Thymus (tissue), 11 donors: ENCODE data around the gene ATP10D. TPM values are rescaled to one million over a fixed set of nuclear protein-coding genes. Genes with fewer than 3 reads are reported as not detected.
"Not testable (repeated sequence)": the region's sequence is repeated elsewhere in the genome, so short reads cannot be mapped to it uniquely, and the experiment has no call there.

Experiments used
- DNase-seq, 9 donors: peaks; one replicate each; pipeline ENCODE4 v3.0.0-alpha.2; 2013; ENCODE audit warnings: low spot score in 9 of 9, low read depth in 6 of 9, missing footprints in 1 of 9
- H3K27ac ChIP-seq, 2 donors: one replicate each; pipeline ENCODE4 v1.5.1; 2013; ENCODE audit warnings: control low read depth in 1 of 2, low read depth in 1 of 2, low read length in 1 of 2, mild to moderate bottlenecking in 1 of 2, moderate library complexity in 1 of 2
- H3K27me3 ChIP-seq, 2 donors: one replicate each; pipeline ENCODE4 v1.5.1; 2013; ENCODE audit warnings: low read length in 1 of 2; ENCODE audit not compliant: control insufficient read depth in 2 of 2, insufficient read depth in 1 of 2
- H3K36me3 ChIP-seq, 2 donors: one replicate each; pipeline ENCODE4 v1.5.1; 2013; ENCODE audit warnings: low read length in 1 of 2, mild to moderate bottlenecking in 1 of 2, moderate library complexity in 1 of 2; ENCODE audit not compliant: control insufficient read depth in 2 of 2, insufficient read depth in 2 of 2
- H3K4me1 ChIP-seq, 2 donors: one replicate each; pipeline ENCODE4 v1.5.1; 2013; ENCODE audit warnings: low read length in 2 of 2; ENCODE audit not compliant: control insufficient read depth in 2 of 2, insufficient read depth in 2 of 2
- H3K4me3 ChIP-seq, 2 donors: one replicate each; pipeline ENCODE4 v1.5.1; 2013; ENCODE audit warnings: low read length in 2 of 2, control low read depth in 1 of 2, mild to moderate bottlenecking in 1 of 2
- H3K9me3 ChIP-seq, 2 donors: one replicate each; pipeline ENCODE4 v1.5.1; 2013; ENCODE audit warnings: low read length in 1 of 2, mild to moderate bottlenecking in 1 of 2; ENCODE audit not compliant: control insufficient read depth in 2 of 2, insufficient read depth in 1 of 2
- WGBS: extraction: QIAGEN DNeasy Blood & Tissue Kit; methylation state at CpG from one replicate; pipeline ENCODE4 v1.1.7; 2013; 5-methylcytosine and 5-hydroxymethylcytosine counted together
- polyA plus RNA-seq: library from polyadenylated mRNA; stranded (reverse); fragments of 200-250 nt; gene quantifications from one replicate; pipeline ENCODE4 v1.2.3, GENCODE V29; 2013
- total RNA-seq: library from RNA; stranded (reverse); fragments of 120-200 nt; gene quantifications from one replicate; pipeline ENCODE4 v1.2.4, GENCODE V29; 2013
- donor health status: healthy.

Gene ATP10D
- total and polyA plus RNA-seq, 2 donors, result 7.2 to 8.4 TPM

DNA sequence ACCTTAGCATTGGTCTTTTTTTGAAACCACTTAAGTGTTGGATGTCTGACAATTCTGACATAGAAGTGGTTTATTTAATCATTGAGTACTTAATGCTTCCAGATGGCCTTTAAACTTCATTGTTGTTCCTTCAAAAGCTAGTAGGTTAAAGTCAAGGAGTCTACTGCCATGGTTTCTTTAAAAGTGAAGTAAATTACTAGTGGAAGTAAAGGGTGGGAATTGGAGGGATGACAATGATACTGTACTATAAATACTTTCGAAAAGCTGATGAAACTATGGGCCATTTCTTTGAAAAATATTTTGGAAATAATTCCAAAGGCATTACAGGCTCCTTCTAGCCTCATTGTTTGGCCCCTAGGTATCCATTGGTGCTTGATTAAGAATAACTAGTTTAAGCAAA is 51.9 kb downstream of the ATP10D start:
- Histone ChIP-seq H3K9me3 (no peaks in the 10 kb centered on the region), H3K4me3 (no peak overlapping the region), H3K27ac (no peak overlapping the region), H3K27me3 (no peaks in the 10 kb centered on the region), H3K4me1 (peaks cover 5% of the 10 kb centered on the region in 2 donors), H3K36me3 (no peaks in the 10 kb centered on the region)
- no peak for DNase-seq
- WGBS, result 0% methylated on average over 1 of the region's 1 CpG

DNA sequence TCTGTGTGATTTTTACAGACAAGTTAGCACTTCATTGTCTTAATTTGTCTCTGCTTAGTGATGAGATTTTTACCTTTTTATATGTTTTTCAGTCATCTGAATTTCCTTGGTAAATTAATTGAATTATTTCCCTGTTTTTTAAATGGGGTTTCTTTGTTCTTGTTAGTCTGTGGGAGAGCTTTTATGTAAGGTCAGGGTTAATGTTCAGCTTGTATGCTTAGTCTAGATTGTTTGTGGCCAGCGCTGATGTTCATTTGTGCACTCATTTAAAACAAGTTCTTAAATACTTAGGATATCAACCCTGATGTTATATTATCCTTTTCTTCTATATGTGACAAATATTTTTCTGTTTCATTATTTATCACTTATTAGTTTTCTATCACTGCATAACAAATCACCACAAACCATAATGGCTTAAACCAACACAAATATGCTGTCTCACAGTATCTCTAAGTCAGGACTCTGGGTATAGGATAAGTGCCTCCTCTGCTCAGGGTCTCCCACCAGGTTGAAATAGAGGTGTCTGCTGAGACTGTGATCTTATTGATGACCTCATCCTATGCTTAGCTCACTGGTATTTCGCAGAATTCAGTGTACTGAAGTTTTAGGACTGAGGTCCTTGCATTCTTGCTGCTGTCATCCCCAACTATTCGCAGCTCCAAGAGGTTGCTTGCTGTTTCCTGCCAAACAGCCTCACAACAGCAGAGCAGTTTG is 53.2 kb downstream of the ATP10D start:
- 97% methylated on average over 3 of the region's 3 CpGs for WGBS
- no peak overlapping the region for H3K27ac ChIP-seq

GRCh38 chr4:47538825-47539154 is 53.7 kb downstream of the ATP10D start:
- Histone ChIP-seq H3K9me3 (no peaks in the 10 kb centered on the region), H3K4me3 (no peak overlapping the region), H3K4me1 (no peaks in the 10 kb centered on the region), H3K27me3 (no peaks in the 10 kb centered on the region), H3K36me3 (no peaks in the 10 kb centered on the region), H3K27ac (no peak overlapping the region)
- WGBS, result 91% methylated on average over 2 of the region's 2 CpGs
- DNase-seq, result no peak

More for the DNA sequence above, 53.2 kb downstream of the ATP10D start:
- no peak for DNase-seq
- H3K9me3 ChIP-seq, result no peaks in the 10 kb centered on the region
- H3K4me1 ChIP-seq, result no peaks in the 10 kb centered on the region
- H3K36me3 ChIP-seq, result no peaks in the 10 kb centered on the region
- no peak overlapping the region for H3K4me3 ChIP-seq
- no peaks in the 10 kb centered on the region for H3K27me3 ChIP-seq

- H3K27ac ChIP-seq, DNase-seq, H3K4me1 ChIP-seq, H3K9me3 ChIP-seq, H3K36me3 ChIP-seq, H3K27me3 ChIP-seq, H3K4me3 ChIP-seq: not testable (repeated sequence)
- 88% methylated on average over 4 of the region's 5 CpGs for WGBS
Measured at GRCh38 chr4:47542640-47543039, 57.6 kb downstream of the ATP10D start.

- H3K36me3 ChIP-seq, result no peaks in the 10 kb centered on the region
- H3K4me3 ChIP-seq, result no peak overlapping the region
- H3K27ac ChIP-seq, result no peak overlapping the region
- no peaks in the 10 kb centered on the region for H3K27me3 ChIP-seq
- DNase-seq, result no peak
- H3K4me1 ChIP-seq, result no peaks in the 10 kb centered on the region
- no peaks in the 10 kb centered on the region for H3K9me3 ChIP-seq
- 50% methylated on average over 2 of the region's 2 CpGs for WGBS
Measured at GRCh38 chr4:47543331-47543730, 58.3 kb downstream of the ATP10D start.

- H3K36me3 ChIP-seq, DNase-seq, H3K4me1 ChIP-seq, H3K27ac ChIP-seq, H3K4me3 ChIP-seq, H3K27me3 ChIP-seq, H3K9me3 ChIP-seq: not testable (repeated sequence)
- WGBS, result 92% methylated on average over 7 of the region's 7 CpGs
Measured at GRCh38 chr4:47550357-47550756, 65.3 kb downstream of the ATP10D start.

DNA sequence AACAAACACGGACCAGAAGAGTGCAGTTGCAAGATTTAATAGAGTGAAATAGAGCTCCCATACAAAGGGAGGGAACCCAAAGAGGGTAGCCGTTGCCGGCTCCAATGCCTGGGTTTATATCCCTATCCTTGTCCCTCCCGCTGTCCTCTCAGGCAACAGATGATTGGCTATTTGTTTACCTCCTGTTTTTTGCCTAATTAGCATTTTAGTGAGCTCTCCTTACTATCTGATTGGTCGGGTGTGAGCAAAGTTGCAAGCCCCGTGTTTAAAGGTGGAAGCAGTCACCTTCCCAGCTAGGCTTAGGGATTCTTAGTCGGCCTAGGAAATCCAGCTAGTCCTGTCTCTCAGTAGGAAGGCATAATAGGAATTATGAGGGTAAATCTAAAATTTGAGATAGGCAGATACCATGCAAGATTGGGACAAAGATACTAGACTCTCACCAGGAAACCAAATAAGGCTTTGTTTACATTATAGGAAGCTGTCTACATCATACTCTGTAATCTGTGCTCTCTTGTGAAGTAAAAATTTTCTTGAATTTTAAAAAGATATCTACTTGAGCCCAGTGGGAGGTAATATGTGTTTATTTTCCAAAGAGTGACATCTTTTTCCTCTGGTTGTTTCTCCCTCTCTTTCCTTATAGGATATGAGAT is 65.9 kb downstream of the ATP10D start:
- no peaks in the 10 kb centered on the region for H3K27me3 ChIP-seq
- H3K27ac ChIP-seq, result no peak overlapping the region
- no peaks in the 10 kb centered on the region for H3K36me3 ChIP-seq
- DNase-seq, result no peak
- H3K9me3 ChIP-seq, result no peaks in the 10 kb centered on the region
- 99% methylated on average over 7 of the region's 7 CpGs for WGBS
- no peak overlapping the region for H3K4me3 ChIP-seq
- H3K4me1 ChIP-seq, result no peaks in the 10 kb centered on the region

GRCh38 chr4:47551682-47552081 is 66.6 kb downstream of the ATP10D start:
- H3K9me3 ChIP-seq, result no peaks in the 10 kb centered on the region
- no peaks in the 10 kb centered on the region for H3K27me3 ChIP-seq
- H3K4me1 ChIP-seq, result no peaks in the 10 kb centered on the region
- no peak overlapping the region for H3K27ac ChIP-seq
- DNase-seq, result no peak
- H3K4me3 ChIP-seq, result no peak overlapping the region
- no peaks in the 10 kb centered on the region for H3K36me3 ChIP-seq

- WGBS, result 96% methylated on average over 2 of the region's 2 CpGs
- H3K4me3 ChIP-seq, result no peak overlapping the region
- peaks cover 0 to 3% of the 10 kb centered on the region in 2 donors for H3K36me3 ChIP-seq
- H3K4me1 ChIP-seq, result no peaks in the 10 kb centered on the region
- DNase-seq, result no peak
- no peaks in the 10 kb centered on the region for H3K9me3 ChIP-seq
- H3K27ac ChIP-seq, result no peak overlapping the region
- H3K27me3 ChIP-seq, result no peaks in the 10 kb centered on the region
Measured at GRCh38 chr4:47553329-47554125, 68.5 kb downstream of the ATP10D start.
